Activated CD8-positive, alpha-beta memory T cell treated with anti-CD3 and anti-CD28 coated beads, Interleukin-2, amount 50 U/mL, for 1 hour (primary cell): ENCODE data around the gene PHF24.
"Not testable (repeated sequence)": the region's sequence is repeated elsewhere in the genome, so short reads cannot be mapped to it uniquely, and the experiment has no call there.

Experiments
- DNase-seq: peaks from one replicate; pipeline ENCODE4 v3.0.0-alpha.2; 2020; ENCODE audit errors: extremely low read depth

PHF24 gene

GRCh38 chr9:34957492-34958410 lies at the start of gene PHF24:
PHF24 (plus strand) TSS chr9:34958285; CDS start chr9:34971299, 13,014 bp downstream.
- DNase-seq, result no peak

- no peak for DNase-seq
These were observed 31.0 kb upstream of the PHF24 start for GRCh38 chr9:34927061-34927460.

GRCh38 chr9:34928921-34929320 lies 29.2 kb upstream of the PHF24 start:
- no peak for DNase-seq

- DNase-seq, result no peak
These were observed 28.5 kb upstream of the PHF24 start for GRCh38 chr9:34929506-34930102.

GRCh38 chr9:34939989-34940388 lies 18.1 kb upstream of the PHF24 start:
- not testable (repeated sequence) for DNase-seq

- DNase-seq, result no peak
These were observed 9.6 kb upstream of the PHF24 start for GRCh38 chr9:34948451-34948850.

GRCh38 chr9:34954225-34954624 lies 3.9 kb upstream of the PHF24 start:
- no peak for DNase-seq

- DNase-seq, result not testable (repeated sequence)
These were observed 2.0 kb upstream of the PHF24 start for GRCh38 chr9:34956066-34956465.

- DNase-seq, result no peak
These were observed 1.4 kb upstream of the PHF24 start for GRCh38 chr9:34956648-34957047.

- no peak for DNase-seq
These were observed 412 bp downstream of the PHF24 start for GRCh38 chr9:34958411-34958982.

GRCh38 chr9:34959461-34959860 lies 1.4 kb downstream of the PHF24 start:
- DNase-seq, result no peak

GRCh38 chr9:34961574-34962490 lies 3.7 kb downstream of the PHF24 start:
- no peak for DNase-seq

GRCh38 chr9:34962546-34962945 lies 4.5 kb downstream of the PHF24 start:
- no peak for DNase-seq

- DNase-seq, result no peak
These were observed 5.5 kb downstream of the PHF24 start for GRCh38 chr9:34963552-34963951.

GRCh38 chr9:34964458-34964857 lies 6.4 kb downstream of the PHF24 start:
- DNase-seq, result no peak

GRCh38 chr9:34971146-34971811 lies 13.2 kb downstream of the PHF24 start:
- no peak for DNase-seq

GRCh38 chr9:34974664-34975063 lies 16.6 kb downstream of the PHF24 start:
- no peak for DNase-seq

- no peak for DNase-seq
These were observed 18.4 kb downstream of the PHF24 start for GRCh38 chr9:34976441-34976840.

- no peak for DNase-seq
These were observed 18.9 kb downstream of the PHF24 start for GRCh38 chr9:34976992-34977391.

GRCh38 chr9:34980181-34980761 lies 22.2 kb downstream of the PHF24 start:
- DNase-seq, result no peak

- no peak for DNase-seq
These were observed 24.3 kb downstream of the PHF24 start for GRCh38 chr9:34982361-34982760.
